ENCODE results near the gene VAPA.

Gene VAPA

GRCh38 chr18:9941103-9941502, 27.3 kb downstream of the VAPA start:
- no peak for DNase-seq (ENCODE audit: low read depth)

- no peak for DNase-seq (ENCODE audit: low read depth)
These were observed 27.8 kb downstream of the VAPA start for GRCh38 chr18:9941660-9942059.

- DNase-seq (ENCODE audit: low read depth): no peak
These were observed 29.5 kb downstream of the VAPA start for GRCh38 chr18:9943311-9943710.

- no peak for DNase-seq (ENCODE audit: low read depth)
These were observed 31.0 kb downstream of the VAPA start for GRCh38 chr18:9944805-9945204.

- DNase-seq (ENCODE audit: low read depth): no peak
These were observed 33.0 kb downstream of the VAPA start for GRCh38 chr18:9946831-9947230.

GRCh38 chr18:9947248-9947647, 33.4 kb downstream of the VAPA start:
- DNase-seq (ENCODE audit: low read depth): no peak

GRCh38 chr18:9949315-9949714, 35.5 kb downstream of the VAPA start:
- no peak for DNase-seq (ENCODE audit: low read depth)

GRCh38 chr18:9949861-9950260, 36.0 kb downstream of the VAPA start:
- no peak for DNase-seq (ENCODE audit: low read depth)

GRCh38 chr18:9950289-9951016, 36.6 kb downstream of the VAPA start:
- no peak for DNase-seq (ENCODE audit: low read depth)

- DNase-seq (ENCODE audit: low read depth): no peak
These were observed 37.4 kb downstream of the VAPA start for GRCh38 chr18:9951022-9951859.

- DNase-seq (ENCODE audit: low read depth): no peak
These were observed 39.0 kb downstream of the VAPA start for GRCh38 chr18:9952633-9953416.

- no peak for DNase-seq (ENCODE audit: low read depth)
These were observed 45.1 kb downstream of the VAPA start for GRCh38 chr18:9958861-9959399.

- no peak for DNase-seq (ENCODE audit: low read depth)
These were observed 45.7 kb downstream of the VAPA start for GRCh38 chr18:9959564-9959963.

GRCh38 chr18:9960258-9960904, 46.6 kb downstream of the VAPA start:
- no peak for DNase-seq (ENCODE audit: low read depth)

- DNase-seq (ENCODE audit: low read depth): no peak
These were observed 47.2 kb downstream of the VAPA start for GRCh38 chr18:9961041-9961440.

GRCh38 chr18:9965711-9966624, 52.2 kb downstream of the VAPA start:
- no peak for DNase-seq (ENCODE audit: low read depth)

- no peak for DNase-seq (ENCODE audit: low read depth)
These were observed 54.4 kb downstream of the VAPA start for GRCh38 chr18:9968081-9968848.

- no peak for DNase-seq (ENCODE audit: low read depth)
These were observed 55.4 kb downstream of the VAPA start for GRCh38 chr18:9969247-9969646.

GRCh38 chr18:9971313-9971920, 57.6 kb downstream of the VAPA start:
- DNase-seq (ENCODE audit: low read depth): peak; percentile 63

- no peak for DNase-seq (ENCODE audit: low read depth)
These were observed 59.7 kb downstream of the VAPA start for GRCh38 chr18:9973470-9973869.

Measured in stimulated activated CD8-positive, alpha-beta memory T cell treated with anti-CD3 and anti-CD28 coated beads, Interleukin-12 subunit alpha, Interleukin-12 subunit beta, amount 100 ng/mL, for 1 hour (primary cell).